Smooth muscle cell (in vitro differentiated cells): Measurements from ENCODE around the gene FBXO33. TPM values are rescaled to one million over a fixed set of nuclear protein-coding genes. Genes with fewer than 3 reads are reported as not detected.

Experiments
- DNase-seq: peaks from one replicate; lab custom pipeline; 2025; ENCODE audit not compliant: unreplicated experiment; lab: John Stamatoyannopoulos, UW
- H2AFZ ChIP-seq: fragments of 200-600 bp; sonication (generic); 2 replicates; pipeline ENCODE4 v1.6.0; 2016; ENCODE audit warnings: antibody characterized with exemption, low read depth, mild to moderate bottlenecking
- H3F3A ChIP-seq: fragments of 200-600 bp; sonication (generic); 2 replicates; pipeline ENCODE4 v1.6.0; 2017; ENCODE audit warnings: antibody characterized with exemption, low read depth
- H3K27ac ChIP-seq: fragments of 200-600 bp; sonication (generic); 2 replicates; pipeline ENCODE4 v1.5.1; 2016; ENCODE audit warnings: low read depth, mild to moderate bottlenecking
- H3K27me3 ChIP-seq: fragments of 200-600 bp; sonication (generic); 2 replicates; pipeline ENCODE4 v1.6.1; 2016; ENCODE audit warnings: low read depth, mild to moderate bottlenecking
- H3K36me3 ChIP-seq: fragments of 200-600 bp; sonication (generic); 2 replicates; pipeline ENCODE4 v1.5.1; 2016; ENCODE audit warnings: low read depth
- H3K4me1 ChIP-seq: fragments of 200-600 bp; sonication (generic); 2 replicates; pipeline ENCODE4 v1.5.1; 2016; ENCODE audit warnings: low read depth
- H3K4me2 ChIP-seq: fragments of 200-600 bp; sonication (generic); 2 replicates; pipeline ENCODE4 v1.6.0; 2016; ENCODE audit warnings: mild to moderate bottlenecking
- H3K4me3 ChIP-seq: fragments of 200-600 bp; sonication (generic); 2 replicates; pipeline ENCODE4 v1.5.1; 2016; ENCODE audit warnings: mild to moderate bottlenecking
- H3K79me2 ChIP-seq: fragments of 200-600 bp; sonication (generic); 2 replicates; pipeline ENCODE4 v1.6.0; 2016; ENCODE audit warnings: low read depth, mild to moderate bottlenecking
- H3K9ac ChIP-seq: fragments of 200-600 bp; sonication (generic); 2 replicates; pipeline ENCODE4 v1.6.0; 2016; ENCODE audit warnings: low read depth
- H3K9me3 ChIP-seq: fragments of 200-600 bp; sonication (generic); replicated peaks from 2 replicates; pipeline ENCODE4 v1.5.1; 2016; ENCODE audit warnings: low read depth
- H4K20me1 ChIP-seq: fragments of 200-600 bp; sonication (generic); 2 replicates; pipeline ENCODE4 v1.6.0; 2016; ENCODE audit warnings: low read depth
- WGBS: methylation state at CpG from one replicate; pipeline ENCODE4 v1.1.7; 2016; ENCODE audit warnings: low lambda C conversion rate; 5-methylcytosine and 5-hydroxymethylcytosine counted together
- polyA plus RNA-seq: library from polyadenylated mRNA; unstranded; fragments of >200 nt; fragmentation: Nextera tagmentation; extraction: Ambion mirVana; gene quantifications from 2 replicates; pipeline ENCODE4 v1.2.1, GENCODE V29; 2016
- total RNA-seq: library from RNA; depleted of rRNA; stranded (reverse); fragments of >200 nt; gene quantifications from 2 replicates; pipeline ENCODE4 v1.2.3, GENCODE V29; 2014
- TF ChIP-seq, protein P1 (sequence below): fragments of 200-600 bp; sonication (generic); IDR thresholded peaks from 2 replicates; pipeline ENCODE4 v1.5.1; 2017; ENCODE audit warnings: borderline replicate concordance, mild to moderate bottlenecking, antibody characterized with exemption; ENCODE audit not compliant: insufficient read depth, poor library complexity, severe bottlenecking

Gene FBXO33
- total and polyA plus RNA-seq, 2 experiments from 2014 or later, result 9.2 to 15.4 TPM

DNA sequence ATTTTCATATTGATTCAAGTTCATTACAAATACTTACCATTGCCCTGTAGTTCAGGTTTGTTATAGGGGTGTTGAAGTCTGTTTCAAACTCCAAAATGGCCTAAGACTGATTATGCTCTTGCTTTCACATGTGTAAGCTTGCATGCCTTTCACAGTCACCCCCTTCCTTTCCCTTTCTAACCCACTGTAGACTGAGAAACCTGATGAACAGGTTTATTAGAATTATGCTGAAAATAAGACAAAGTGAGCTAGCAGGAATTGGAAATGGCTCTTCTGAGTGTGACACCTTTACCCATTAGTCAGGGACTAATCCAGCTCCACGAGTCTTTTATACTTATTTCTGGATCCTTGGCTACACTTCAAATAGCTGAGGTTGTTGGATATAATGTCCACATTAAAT is 38.9 kb downstream of the FBXO33 start:
- H3K36me3 ChIP-seq, result peaks cover 3% of the 10 kb centered on the region
- H3K9me3 ChIP-seq, result no peaks in the 10 kb centered on the region
- no peaks in the 10 kb centered on the region for H3K79me2 ChIP-seq
- H3K9ac ChIP-seq, result no peak overlapping the region
- H3K27me3 ChIP-seq, result no peaks in the 10 kb centered on the region
- H4K20me1 ChIP-seq, result no peaks in the 10 kb centered on the region
- no peak overlapping the region for H3K27ac ChIP-seq
- H3F3A ChIP-seq, result no peaks in the 10 kb centered on the region
- no peak overlapping the region for H3K4me2 ChIP-seq
- WGBS, result 63% methylated on average over 1 of the region's 1 CpG
- TF ChIP-seq, protein P1, sequence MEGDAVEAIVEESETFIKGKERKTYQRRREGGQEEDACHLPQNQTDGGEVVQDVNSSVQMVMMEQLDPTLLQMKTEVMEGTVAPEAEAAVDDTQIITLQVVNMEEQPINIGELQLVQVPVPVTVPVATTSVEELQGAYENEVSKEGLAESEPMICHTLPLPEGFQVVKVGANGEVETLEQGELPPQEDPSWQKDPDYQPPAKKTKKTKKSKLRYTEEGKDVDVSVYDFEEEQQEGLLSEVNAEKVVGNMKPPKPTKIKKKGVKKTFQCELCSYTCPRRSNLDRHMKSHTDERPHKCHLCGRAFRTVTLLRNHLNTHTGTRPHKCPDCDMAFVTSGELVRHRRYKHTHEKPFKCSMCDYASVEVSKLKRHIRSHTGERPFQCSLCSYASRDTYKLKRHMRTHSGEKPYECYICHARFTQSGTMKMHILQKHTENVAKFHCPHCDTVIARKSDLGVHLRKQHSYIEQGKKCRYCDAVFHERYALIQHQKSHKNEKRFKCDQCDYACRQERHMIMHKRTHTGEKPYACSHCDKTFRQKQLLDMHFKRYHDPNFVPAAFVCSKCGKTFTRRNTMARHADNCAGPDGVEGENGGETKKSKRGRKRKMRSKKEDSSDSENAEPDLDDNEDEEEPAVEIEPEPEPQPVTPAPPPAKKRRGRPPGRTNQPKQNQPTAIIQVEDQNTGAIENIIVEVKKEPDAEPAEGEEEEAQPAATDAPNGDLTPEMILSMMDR, result no peak
- no peaks in the 10 kb centered on the region for H3K4me1 ChIP-seq
- no peak overlapping the region for H2AFZ ChIP-seq
- no peak overlapping the region for H3K4me3 ChIP-seq
- DNase-seq, result no peak

DNA sequence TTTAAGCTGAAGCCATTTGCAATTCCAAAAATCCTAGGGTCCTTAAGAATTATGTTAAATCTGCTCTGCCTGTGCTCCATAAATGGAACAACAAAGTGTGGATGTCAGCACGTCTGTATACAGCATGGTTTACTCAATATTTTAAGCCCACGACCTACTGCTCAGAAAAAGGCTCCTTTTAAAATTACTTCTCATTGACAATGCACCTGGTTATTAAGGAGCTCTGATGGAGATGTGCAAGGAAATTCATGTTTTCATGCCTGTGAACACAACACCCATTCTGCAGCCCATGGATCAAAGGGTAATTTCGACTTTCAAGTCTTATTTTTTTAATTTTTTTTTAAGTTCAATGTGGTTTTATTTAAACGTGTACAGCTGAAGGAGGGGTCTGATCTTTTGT is 48.1 kb downstream of the FBXO33 start:
- Histone ChIP-seq H3K27me3 (no peaks in the 10 kb centered on the region), H3K27ac (no peak overlapping the region), H3K36me3 (no peaks in the 10 kb centered on the region), H3K9me3 (no peaks in the 10 kb centered on the region), H3K9ac (no peak overlapping the region), H3K4me1 (no peaks in the 10 kb centered on the region), H3F3A (no peaks in the 10 kb centered on the region), H3K4me2 (no peak overlapping the region), H4K20me1 (no peaks in the 10 kb centered on the region), H2AFZ (no peak overlapping the region), H3K4me3 (no peak overlapping the region), H3K79me2 (no peaks in the 10 kb centered on the region)
- 94% methylated on average over 4 of the region's 4 CpGs for WGBS
- DNase-seq, result no peak
- TF ChIP-seq, protein P1, result no peak

DNA sequence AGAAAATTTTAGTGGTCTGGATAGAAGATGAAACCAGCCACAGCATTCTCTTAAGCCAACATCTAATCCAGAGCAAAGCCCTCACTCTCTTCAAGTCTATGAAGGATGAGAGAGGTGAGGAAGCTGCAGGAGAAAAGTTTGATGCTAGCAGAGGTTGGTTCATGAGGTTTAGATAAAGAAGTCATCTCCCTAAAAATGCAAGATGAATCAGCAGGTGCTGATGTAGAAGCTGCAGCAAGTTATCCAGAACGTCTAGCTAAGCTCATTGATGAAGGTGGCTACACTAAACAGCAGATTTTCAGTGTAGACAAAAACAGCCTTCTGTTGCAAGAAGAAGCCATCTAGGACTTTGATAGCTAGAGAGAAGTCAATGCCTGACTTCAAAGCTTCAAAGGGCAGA is 48.5 kb downstream of the FBXO33 start:
- 90% methylated on average over 1 of the region's 1 CpG for WGBS
- H3K9me3 ChIP-seq, result no peaks in the 10 kb centered on the region
- H4K20me1 ChIP-seq, result no peaks in the 10 kb centered on the region
- no peaks in the 10 kb centered on the region for H3K36me3 ChIP-seq
- no peak for DNase-seq
- TF ChIP-seq, protein P1, result no peak
- no peaks in the 10 kb centered on the region for H3K4me1 ChIP-seq
- no peaks in the 10 kb centered on the region for H3K79me2 ChIP-seq
- H3K9ac ChIP-seq, result no peak overlapping the region
- H3K27me3 ChIP-seq, result no peaks in the 10 kb centered on the region
- no peak overlapping the region for H3K27ac ChIP-seq
- H3K4me3 ChIP-seq, result no peak overlapping the region
- H2AFZ ChIP-seq, result no peak overlapping the region
- no peak overlapping the region for H3K4me2 ChIP-seq
- H3F3A ChIP-seq, result no peaks in the 10 kb centered on the region

DNA sequence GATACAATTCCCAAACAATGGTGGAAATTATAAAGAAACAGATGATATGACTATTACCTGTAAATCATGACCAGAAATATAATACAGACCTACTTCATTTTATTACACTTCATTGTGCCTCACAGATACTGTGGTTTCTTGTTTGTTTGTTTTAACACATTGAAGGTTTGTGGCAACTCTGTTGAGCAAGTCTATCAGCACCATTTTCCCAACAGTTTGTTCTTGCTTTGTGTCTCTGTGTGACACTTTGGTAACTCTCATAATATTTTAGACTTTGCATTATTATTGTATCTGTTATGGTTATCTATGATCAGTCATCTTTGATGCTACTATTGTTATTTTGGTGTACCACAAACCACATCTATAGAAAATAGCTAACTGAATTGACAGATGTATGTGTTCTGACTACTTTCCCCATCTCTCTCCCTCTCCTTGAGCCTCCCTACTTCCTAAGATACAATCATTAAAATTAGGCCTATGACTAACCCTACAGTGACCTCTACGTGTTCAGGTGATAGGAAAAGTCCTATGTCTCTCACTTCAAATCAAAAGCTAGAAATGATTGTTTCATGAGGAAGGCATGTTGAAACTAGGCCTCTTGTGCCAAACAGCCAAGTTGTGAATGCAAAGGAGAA is 49.1 kb downstream of the FBXO33 start:
- Histone ChIP-seq H3K9me3 (no peaks in the 10 kb centered on the region), H4K20me1 (no peaks in the 10 kb centered on the region), H3K9ac (no peak overlapping the region), H2AFZ (no peak overlapping the region), H3K79me2 (no peaks in the 10 kb centered on the region), H3K27me3 (no peaks in the 10 kb centered on the region), H3K27ac (no peak overlapping the region), H3K36me3 (no peaks in the 10 kb centered on the region), H3K4me3 (no peak overlapping the region), H3K4me2 (no peak overlapping the region), H3K4me1 (no peaks in the 10 kb centered on the region), H3F3A (no peaks in the 10 kb centered on the region)
- DNase-seq, result no peak
- TF ChIP-seq, protein P1, result no peak
- 85% methylated on average over 1 of the region's 1 CpG for WGBS
